ENCODE measurements around the gene EMILIN2. TPM values are rescaled to one million over a fixed set of nuclear protein-coding genes. Genes with fewer than 3 reads are reported as not detected.
"Not testable (repeated sequence)": the region's sequence is repeated elsewhere in the genome, so short reads cannot be mapped to it uniquely, and the experiment has no call there.

The EMILIN2 gene
- total and polyA plus RNA-seq, 9 of the 15 experiments (the other 6 are each of a cell fraction or from before 2014, with no cell fraction given), result 0.01 to 0.40 (median 0.19) TPM

DNA sequence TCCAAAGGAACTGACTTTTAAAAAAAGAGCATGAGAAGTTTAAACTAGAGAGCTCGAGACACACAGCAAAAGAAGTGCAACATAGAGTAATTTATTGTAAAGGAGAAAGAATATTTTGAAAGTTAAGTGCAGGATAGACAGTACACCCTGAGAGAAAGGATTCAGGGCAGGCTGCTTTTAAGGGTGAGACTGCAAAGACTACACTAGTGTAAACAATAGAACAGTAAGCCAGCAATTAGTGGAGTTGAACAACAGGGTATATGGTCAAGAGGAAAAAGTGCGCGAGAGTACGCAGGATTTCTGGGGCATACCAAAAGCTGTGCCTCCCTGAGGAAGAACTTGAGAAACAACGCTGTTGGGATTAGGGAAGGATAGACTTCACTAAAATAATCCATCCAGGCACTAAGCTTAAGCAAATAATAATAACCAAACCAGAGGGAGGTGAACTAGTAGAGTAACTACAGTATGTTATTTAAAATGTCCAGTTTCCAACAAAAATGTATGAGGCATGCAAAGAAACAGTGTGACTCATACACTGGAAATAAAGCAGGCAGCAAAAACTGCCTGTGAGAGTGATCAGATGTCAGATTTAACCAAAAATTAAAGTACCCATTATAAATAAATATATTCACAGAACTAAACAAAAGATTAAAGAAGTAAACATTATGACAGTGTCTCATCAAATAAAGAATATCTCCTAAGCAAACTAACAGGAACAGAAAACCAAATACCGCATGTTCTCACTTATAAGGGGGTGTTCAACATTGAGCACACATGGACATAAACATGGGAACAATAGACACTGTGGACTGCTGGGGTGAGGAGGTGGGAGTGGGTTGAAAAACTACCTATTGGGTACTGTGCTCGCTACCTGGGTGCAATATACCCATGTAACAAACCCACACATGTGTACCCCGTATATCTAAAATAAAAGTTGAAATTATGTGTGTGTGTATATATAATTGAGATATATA lies 40.5 kb upstream of the EMILIN2 start (continued):
- TF ChIP-seq FOSL1 (tag; conservative IDR thresholded peaks at IDR 0.05) (0 out of 2 replicates have a peak, but pooled peaks have one; percentile 34), TAF7 (tag; IDR thresholded peaks at IDR 0.05) (no peak), POLR2AphosphoS2 (IDR thresholded peaks at IDR 0.05; ENCODE audit: low read length) (0 out of 2 replicates have a peak, but pooled peaks have one; percentile 66), SP2 (IDR thresholded peaks at IDR 0.05; ENCODE audit: extremely low read depth, low read depth, low read length, poor library complexity, severe bottlenecking) (no peak)
- TF ChIP-seq, protein P1, sequence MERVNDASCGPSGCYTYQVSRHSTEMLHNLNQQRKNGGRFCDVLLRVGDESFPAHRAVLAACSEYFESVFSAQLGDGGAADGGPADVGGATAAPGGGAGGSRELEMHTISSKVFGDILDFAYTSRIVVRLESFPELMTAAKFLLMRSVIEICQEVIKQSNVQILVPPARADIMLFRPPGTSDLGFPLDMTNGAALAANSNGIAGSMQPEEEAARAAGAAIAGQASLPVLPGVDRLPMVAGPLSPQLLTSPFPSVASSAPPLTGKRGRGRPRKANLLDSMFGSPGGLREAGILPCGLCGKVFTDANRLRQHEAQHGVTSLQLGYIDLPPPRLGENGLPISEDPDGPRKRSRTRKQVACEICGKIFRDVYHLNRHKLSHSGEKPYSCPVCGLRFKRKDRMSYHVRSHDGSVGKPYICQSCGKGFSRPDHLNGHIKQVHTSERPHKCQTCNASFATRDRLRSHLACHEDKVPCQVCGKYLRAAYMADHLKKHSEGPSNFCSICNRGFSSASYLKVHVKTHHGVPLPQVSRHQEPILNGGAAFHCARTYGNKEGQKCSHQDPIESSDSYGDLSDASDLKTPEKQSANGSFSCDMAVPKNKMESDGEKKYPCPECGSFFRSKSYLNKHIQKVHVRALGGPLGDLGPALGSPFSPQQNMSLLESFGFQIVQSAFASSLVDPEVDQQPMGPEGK (CRISPR knock-in tag; IDR thresholded peaks at IDR 0.05; ENCODE audit: borderline replicate concordance), result no peak
- TF ChIP-seq, protein P2, sequence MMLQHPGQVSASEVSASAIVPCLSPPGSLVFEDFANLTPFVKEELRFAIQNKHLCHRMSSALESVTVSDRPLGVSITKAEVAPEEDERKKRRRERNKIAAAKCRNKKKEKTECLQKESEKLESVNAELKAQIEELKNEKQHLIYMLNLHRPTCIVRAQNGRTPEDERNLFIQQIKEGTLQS (IDR thresholded peaks at IDR 0.05), result 0 out of 2 replicates have a peak, but pooled peaks have one; percentile 11
- TF ChIP-seq, protein P2 (CRISPR knock-in tag; conservative IDR thresholded peaks at IDR 0.05), result no peak

DNA sequence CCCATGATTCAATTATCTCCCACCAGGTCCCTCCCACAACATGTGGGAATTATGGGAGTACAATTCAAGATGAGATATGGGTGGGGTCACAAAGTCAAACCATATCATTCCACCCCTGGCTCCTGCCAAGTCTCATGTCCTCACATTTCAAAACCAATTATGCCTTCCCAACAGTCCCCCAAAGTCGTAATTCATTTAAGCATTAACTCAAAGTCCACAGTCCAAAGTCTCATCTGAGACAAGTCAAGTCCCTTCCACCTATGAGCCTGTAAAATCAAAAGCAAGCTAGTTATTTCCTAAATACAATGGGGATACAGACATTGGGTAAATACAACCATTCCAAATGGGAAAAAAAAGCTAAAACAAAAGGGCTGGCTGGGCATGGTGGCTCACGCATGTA lies 38.2 kb upstream of the EMILIN2 start:
- H3K9ac ChIP-seq (ENCODE audit: insufficient read depth in 1 of 2, low read depth in 2 of 2, low read length in 2 of 2); H3K9me3 ChIP-seq (replicated peaks; ENCODE audit: control insufficient read depth, insufficient read depth, low read depth, low read length); H3K4me3 ChIP-seq; H3K9me1 ChIP-seq (ENCODE audit: control insufficient read depth, insufficient read depth, low read length); in situ Hi-C loops (cut with MboI); BruUV-seq (replicated peaks); H3K79me2 ChIP-seq (ENCODE audit: control insufficient read depth, insufficient read depth, low read length); FAIRE-seq; H3K27me3 ChIP-seq (ENCODE audit: control insufficient read depth in 2 of 2, insufficient read depth in 2 of 2, low read length in 2 of 2); CTCF ChIA-PET (ENCODE audit: low intra/inter-chr PET ratio); intact Hi-C loops (cut with micrococcal nuclease); H4K20me1 ChIP-seq (replicated peaks; ENCODE audit: control insufficient read depth, insufficient read depth, low read length); DNase-seq (ENCODE audit: extremely low read depth in 1 of 4, low spot score in 3 of 4); H3K27ac ChIP-seq (ENCODE audit: extremely low read depth, low read depth, low read length); ATAC-seq; POLR2A ChIA-PET; H3K4me2 ChIP-seq (ENCODE audit: insufficient read depth, low read length); H3K4me1 ChIP-seq (replicated peaks in 1 of 2; ENCODE audit: control insufficient read depth in 2 of 2, insufficient read depth in 2 of 2, low read length in 2 of 2); H2AFZ ChIP-seq (ENCODE audit: low read depth, low read length): not testable (repeated sequence)
- WGBS (ENCODE audit: insufficient coverage, low coverage, missing lambda C conversion rate), result 68% methylated on average over 2 of the region's 2 CpGs
- peaks cover 22% of the 10 kb centered on the region; the same call in 1 of the 3 replicates for H3K36me3 ChIP-seq (ENCODE audit: control insufficient read depth, insufficient read depth, low read length)
